HEK293T (cell line): ENCODE results near the gene CAMK2G.
"Not testable (repeated sequence)": the region's sequence is repeated elsewhere in the genome, so short reads cannot be mapped to it uniquely, and the experiment has no call there.

ENCODE experiments used
- CTCF ChIA-PET: fragments of 350-600 bp; formaldehyde crosslinking; extraction: SDS; loops from one replicate; lab custom pipeline; 2021; ENCODE audit warnings: antibody characterized with exemption, inconsistent platforms; lab: Yijun Ruan, JAX
- POLR2A ChIA-PET: fragments of 350-600 bp; formaldehyde crosslinking; extraction: SDS; loops from one replicate; lab custom pipeline; 2020; ENCODE audit warnings: antibody characterized with exemption, inconsistent platforms; lab: Yijun Ruan, JAX
- DNase-seq: peaks from one replicate; pipeline ENCODE4 v3.0.0; 2012; ENCODE audit warnings: mixed read lengths; ENCODE audit errors: extremely low spot score
- ARNT ChIP-seq: fragments of 450-650 bp; IDR thresholded peaks from 2 replicates; pipeline ENCODE4 v1.6.1; 2017; ENCODE audit warnings: mild to moderate bottlenecking
- BHLHE40 ChIP-seq: fragments of 450-650 bp; IDR thresholded peaks from 2 replicates; pipeline ENCODE4 v1.6.1; 2016; ENCODE audit warnings: mild to moderate bottlenecking, moderate library complexity, borderline replicate concordance
- CTBP1 ChIP-seq: fragments of 450-650 bp; IDR thresholded peaks from 2 replicates; pipeline ENCODE4 v1.6.1; 2016; ENCODE audit warnings: borderline replicate concordance
- ELF4 ChIP-seq: fragments of 450-650 bp; IDR thresholded peaks from 2 replicates; pipeline ENCODE4 v1.6.1; 2017; ENCODE audit warnings: antibody characterized with exemption
- FOXA1 ChIP-seq: fragments of 450-650 bp; IDR thresholded peaks from 2 replicates; pipeline ENCODE4 v1.6.1; 2016; ENCODE audit warnings: mild to moderate bottlenecking
- FOXK2 ChIP-seq: fragments of 450-650 bp; IDR thresholded peaks from 2 replicates; pipeline ENCODE4 v1.6.1; 2016; ENCODE audit warnings: mild to moderate bottlenecking
- FOXM1 ChIP-seq: fragments of 450-650 bp; IDR thresholded peaks from 2 replicates; pipeline ENCODE4 v1.6.1; 2017; ENCODE audit warnings: mild to moderate bottlenecking, borderline replicate concordance
- HDGF ChIP-seq: fragments of 450-650 bp; IDR thresholded peaks from 2 replicates; pipeline ENCODE4 v1.6.1; 2017; ENCODE audit warnings: antibody characterized with exemption, borderline replicate concordance
- L3MBTL2 ChIP-seq: fragments of 450-650 bp; conservative IDR thresholded peaks from 2 replicates; pipeline ENCODE4 v1.6.1; 2016; ENCODE audit warnings: mild to moderate bottlenecking
- LEF1 ChIP-seq: fragments of 450-650 bp; IDR thresholded peaks from 2 replicates; pipeline ENCODE4 v1.6.1; 2017; ENCODE audit warnings: mild to moderate bottlenecking, borderline replicate concordance
- NFRKB ChIP-seq: fragments of 450-650 bp; IDR thresholded peaks from 2 replicates; pipeline ENCODE4 v1.6.1; 2016; ENCODE audit warnings: mild to moderate bottlenecking, moderate library complexity
- SP1 ChIP-seq: fragments of 450-650 bp; IDR thresholded peaks from 2 replicates; pipeline ENCODE4 v1.6.1; 2017
- SUZ12 ChIP-seq: fragments of 450-650 bp; IDR thresholded peaks from 2 replicates; pipeline ENCODE4 v1.6.1; 2016; ENCODE audit warnings: mild to moderate bottlenecking
- TARDBP ChIP-seq: fragments of 450-650 bp; IDR thresholded peaks from 2 replicates; pipeline ENCODE4 v1.6.1; 2016
- ZNF384 ChIP-seq: fragments of 450-650 bp; IDR thresholded peaks from 2 replicates; pipeline ENCODE4 v1.6.1; 2016
- TF ChIP-seq, protein P1 (sequence below): fragments of 450-650 bp; IDR thresholded peaks from 2 replicates; pipeline ENCODE4 v1.6.1; 2016

The CAMK2G gene

DNA sequence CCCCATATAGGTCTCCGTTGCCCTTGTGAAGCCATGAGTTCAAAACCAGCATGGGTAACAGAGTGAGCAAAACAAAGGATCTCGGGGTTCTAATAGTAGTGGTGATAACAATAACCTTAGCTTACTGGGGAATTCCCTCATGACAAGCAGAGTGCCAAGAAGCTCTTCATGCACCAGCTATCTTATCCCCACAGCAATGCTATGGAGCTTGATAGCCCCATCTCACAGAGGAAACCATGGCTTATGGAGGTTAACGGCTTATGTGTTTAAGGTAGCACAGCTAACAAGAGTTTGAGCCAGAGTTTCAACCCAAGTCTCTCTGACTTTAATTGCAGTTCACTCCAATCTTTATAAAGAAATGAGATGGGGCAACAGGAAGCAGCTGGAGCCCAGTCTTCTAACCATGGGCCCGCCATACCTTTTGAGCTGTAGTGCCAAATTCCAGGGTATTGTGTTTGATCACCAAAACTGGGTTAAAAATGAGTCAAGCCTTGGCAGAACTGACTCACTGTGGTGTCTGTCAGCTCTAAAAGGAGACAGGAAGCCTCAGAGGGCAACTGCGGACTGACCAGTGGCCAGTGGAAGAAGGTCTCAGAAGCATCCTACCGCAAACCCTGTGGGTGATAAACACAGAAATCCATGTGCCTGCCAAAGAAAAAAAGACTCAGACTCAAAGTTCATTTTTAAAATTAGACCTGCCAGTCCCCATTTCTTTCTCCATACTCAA, 20.1 kb upstream of the CAMK2G start:
- TF ChIP-seq FOXK2, result no peak
- TF ChIP-seq TARDBP, result no peak
- TF ChIP-seq HDGF, result no peak
- TF ChIP-seq L3MBTL2, result no peak
- no peak for TF ChIP-seq BHLHE40
- no peak for TF ChIP-seq FOXM1
- TF ChIP-seq, protein P1, sequence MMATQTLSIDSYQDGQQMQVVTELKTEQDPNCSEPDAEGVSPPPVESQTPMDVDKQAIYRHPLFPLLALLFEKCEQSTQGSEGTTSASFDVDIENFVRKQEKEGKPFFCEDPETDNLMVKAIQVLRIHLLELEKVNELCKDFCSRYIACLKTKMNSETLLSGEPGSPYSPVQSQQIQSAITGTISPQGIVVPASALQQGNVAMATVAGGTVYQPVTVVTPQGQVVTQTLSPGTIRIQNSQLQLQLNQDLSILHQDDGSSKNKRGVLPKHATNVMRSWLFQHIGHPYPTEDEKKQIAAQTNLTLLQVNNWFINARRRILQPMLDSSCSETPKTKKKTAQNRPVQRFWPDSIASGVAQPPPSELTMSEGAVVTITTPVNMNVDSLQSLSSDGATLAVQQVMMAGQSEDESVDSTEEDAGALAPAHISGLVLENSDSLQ, result no peak
- TF ChIP-seq LEF1, result no peak
- TF ChIP-seq SUZ12, result no peak
- no peak for TF ChIP-seq ZNF384
- no peak for TF ChIP-seq CTBP1
- TF ChIP-seq SP1, result no peak
- TF ChIP-seq ELF4, result no peak
- TF ChIP-seq FOXA1, result no peak
- TF ChIP-seq NFRKB, result no peak
- no peak for TF ChIP-seq ARNT
- DNase-seq, result no peak
- CTCF ChIA-PET, result interaction anchor here (1.1 to 1.8 kb wide), 2 partner anchors 8 to 46 kb away, joined by 3 to 6 read pairs; no protein-coding TSS in a partner anchor
- POLR2A ChIA-PET, result interaction anchor here (1.2 to 1.7 kb wide), 2 partner anchors 12 to 19 kb away, joined by 3 to 5 read pairs; no protein-coding TSS in a partner anchor

- TF ChIP-seq TARDBP (no peak), SP1 (no peak), NFRKB (no peak), FOXK2 (no peak), FOXA1 (no peak), SUZ12 (no peak), ELF4 (no peak), L3MBTL2 (no peak), BHLHE40 (no peak), HDGF (no peak), ARNT (no peak), FOXM1 (no peak), CTBP1 (no peak), ZNF384 (no peak), LEF1 (no peak)
- TF ChIP-seq, protein P1, result no peak
- CTCF ChIA-PET, result interaction anchor here (1.8 kb wide), 1 partner anchor 47 kb away, joined by 6 read pairs; no protein-coding TSS in a partner anchor
- POLR2A ChIA-PET, result interaction anchor here (1.2 to 1.7 kb wide), 2 partner anchors 13 to 18 kb away, joined by 3 to 5 read pairs; no protein-coding TSS in a partner anchor
- no peak for DNase-seq
These were observed 19.1 kb upstream of the CAMK2G start for GRCh38 chr10:73893426-73893825.

DNA sequence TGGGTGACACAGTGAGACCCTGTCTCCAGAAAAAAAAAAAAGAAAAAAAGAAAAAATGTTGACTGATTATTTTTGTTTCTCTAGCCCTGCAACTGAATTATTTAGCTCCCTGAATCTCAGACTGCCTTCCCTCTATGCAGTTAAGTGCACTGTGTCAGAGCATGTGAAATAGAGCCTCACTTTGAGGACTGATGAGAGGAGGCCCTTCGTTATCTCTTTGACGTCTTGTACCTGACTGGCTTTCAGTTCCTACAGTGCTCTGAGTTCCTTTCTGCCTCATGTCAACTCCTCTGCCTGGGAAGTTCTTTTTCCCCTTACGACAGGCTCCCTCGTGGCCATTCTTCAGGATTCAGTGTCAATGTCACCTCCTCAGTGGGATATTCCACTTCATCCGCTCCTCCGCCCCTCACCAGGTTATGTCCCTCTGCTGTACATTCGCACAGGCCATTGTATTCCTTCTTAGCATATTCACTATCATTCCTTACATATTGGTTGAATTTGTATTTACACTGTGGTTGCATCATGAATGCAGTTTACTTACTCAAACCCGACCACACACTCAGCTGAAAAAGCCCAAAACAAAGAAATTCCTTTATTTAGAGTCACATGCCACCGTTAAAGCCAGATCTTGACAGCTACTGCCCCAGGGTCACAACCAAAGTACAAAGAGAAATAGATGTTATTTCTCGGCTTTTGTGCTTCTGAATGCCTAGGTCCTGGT, 18.1 kb upstream of the CAMK2G start:
- DNase-seq, result no peak
- POLR2A ChIA-PET, result no interaction called here
- CTCF ChIA-PET, result interaction anchor here (0.7 to 2.2 kb wide), 4 partner anchors 13 to 64 kb away, joined by 5 to 6 read pairs (median 5); no protein-coding TSS in a partner anchor
- no peak for TF ChIP-seq SP1
- no peak for TF ChIP-seq FOXM1

DNA sequence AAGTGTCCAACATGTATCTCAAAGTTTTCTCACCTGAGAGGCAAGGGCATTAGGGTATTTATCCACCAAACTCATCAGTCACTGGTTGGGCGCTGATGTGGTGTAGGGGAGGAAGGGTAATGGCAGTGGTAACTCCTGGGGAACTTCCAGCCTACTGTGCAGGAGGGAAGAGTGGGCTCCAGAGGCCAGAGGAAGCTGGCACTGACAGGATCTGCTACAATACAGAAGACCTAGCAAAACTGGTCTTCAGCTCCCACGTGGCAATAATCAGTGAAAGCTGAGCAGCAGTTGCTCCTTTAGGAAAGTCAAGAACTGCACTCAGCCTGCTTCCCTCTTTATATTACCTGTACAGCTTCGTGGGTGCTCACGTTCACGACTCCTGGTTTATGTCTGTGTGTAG, 17.2 kb upstream of the CAMK2G start:
- POLR2A ChIA-PET, result interaction anchor here (1.3 kb wide), 1 partner anchor 9 kb away, joined by 3 read pairs; no protein-coding TSS in a partner anchor
- no peak for TF ChIP-seq ZNF384
- TF ChIP-seq, protein P1, result no peak
- no peak for TF ChIP-seq FOXA1
- TF ChIP-seq CTBP1, result no peak
- no peak for TF ChIP-seq TARDBP
- no peak for TF ChIP-seq HDGF
- TF ChIP-seq BHLHE40, result no peak
- no peak for TF ChIP-seq SP1
- TF ChIP-seq LEF1, result no peak
- no peak for TF ChIP-seq ELF4
- TF ChIP-seq ARNT, result no peak
- TF ChIP-seq FOXM1, result no peak
- no peak for TF ChIP-seq SUZ12
- TF ChIP-seq FOXK2, result no peak
- CTCF ChIA-PET, result interaction anchor here (0.8 to 2.2 kb wide), 3 partner anchors 12 to 65 kb away, joined by 5 to 9 read pairs (median 5); no protein-coding TSS in a partner anchor
- no peak for DNase-seq

- CTCF ChIA-PET, result interaction anchor here (2.2 kb wide), 2 partner anchors 49 to 66 kb away, joined by 5 to 9 read pairs; no protein-coding TSS in a partner anchor
- POLR2A ChIA-PET, result interaction anchor here (1.3 kb wide), 2 partner anchors 9 to 50 kb away, joined by 3 read pairs; no protein-coding TSS in a partner anchor
These were observed 16.5 kb upstream of the CAMK2G start for GRCh38 chr10:73890830-73891229.

More at GRCh38 chr10:73890830-73891229, 16.5 kb upstream of the CAMK2G start:
- DNase-seq, result not testable (repeated sequence)
